ENCODE measurements around the gene TOP3B.

DNA sequence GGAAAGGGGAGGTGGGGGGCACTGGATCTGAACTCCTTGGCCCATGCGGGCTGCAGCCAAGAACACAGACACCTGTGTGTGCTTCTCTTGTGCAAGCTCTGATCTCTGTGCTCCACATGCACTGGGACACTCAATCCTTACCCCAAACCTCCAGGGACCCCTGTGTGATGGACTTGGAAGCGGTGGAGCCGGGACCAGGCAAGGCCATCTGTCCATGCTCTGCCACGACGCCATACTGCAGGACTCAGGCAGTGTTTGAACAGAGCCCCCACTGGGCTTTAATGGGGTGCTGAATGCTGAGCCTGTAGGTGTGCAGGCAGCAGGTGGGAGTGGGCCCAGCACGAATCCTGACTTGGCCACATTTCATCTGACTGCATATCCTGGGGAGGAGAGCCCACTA is 53.3 kb downstream of the TOP3B start:
- TF ChIP-seq GATA2 (IDR thresholded peaks at IDR 0.05; ENCODE audit: low read depth, low read length) (no peak), GATA3 (IDR thresholded peaks at IDR 0.05; ENCODE audit: low read depth, low read length) (no peak)
